NCI-H1694 (cell line): ENCODE data around the gene UBE2E3.
"Not testable (repeated sequence)": the region's sequence is repeated elsewhere in the genome, so short reads cannot be mapped to it uniquely, and the experiment has no call there.

Experiments
- DNase-seq: peaks from one replicate; lab custom pipeline; 2025; lab: John Stamatoyannopoulos, UW

Gene UBE2E3

GRCh38 chr2:181025004-181025403 is 44.6 kb downstream of the UBE2E3 start:
- DNase-seq = no peak

GRCh38 chr2:181036445-181036844 is 56.0 kb downstream of the UBE2E3 start:
- DNase-seq = no peak

- no peak for DNase-seq
Measured at GRCh38 chr2:181036848-181037603, 56.6 kb downstream of the UBE2E3 start.

- DNase-seq = no peak
Measured at GRCh38 chr2:181037922-181038321, 57.5 kb downstream of the UBE2E3 start.

- DNase-seq = no peak
Measured at GRCh38 chr2:181038796-181039195, 58.4 kb downstream of the UBE2E3 start.

- DNase-seq = not testable (repeated sequence)
Measured at GRCh38 chr2:181040839-181041238, 60.4 kb downstream of the UBE2E3 start.

GRCh38 chr2:181041661-181042060 is 61.3 kb downstream of the UBE2E3 start:
- no peak for DNase-seq

GRCh38 chr2:181042706-181043105 is 62.3 kb downstream of the UBE2E3 start:
- DNase-seq = no peak

GRCh38 chr2:181046833-181047232 is 66.4 kb downstream of the UBE2E3 start:
- no peak for DNase-seq

GRCh38 chr2:181047829-181048228 is 67.4 kb downstream of the UBE2E3 start:
- no peak for DNase-seq

- DNase-seq = no peak
Measured at GRCh38 chr2:181051861-181052522, 71.6 kb downstream of the UBE2E3 start.

- DNase-seq = no peak
Measured at GRCh38 chr2:181052523-181052891, 72.1 kb downstream of the UBE2E3 start.

GRCh38 chr2:181054256-181054655 is 73.9 kb downstream of the UBE2E3 start:
- no peak for DNase-seq

GRCh38 chr2:181054843-181055242 is 74.4 kb downstream of the UBE2E3 start:
- DNase-seq = no peak

GRCh38 chr2:181058378-181059269 is 78.2 kb downstream of the UBE2E3 start:
- peak; percentile 34 for DNase-seq

GRCh38 chr2:181063696-181064095 is 83.3 kb downstream of the UBE2E3 start:
- DNase-seq = no peak

- no peak for DNase-seq
Measured at GRCh38 chr2:181065458-181065857, 85.1 kb downstream of the UBE2E3 start.

GRCh38 chr2:181066333-181066732 is 85.9 kb downstream of the UBE2E3 start:
- DNase-seq = no peak

- no peak for DNase-seq
Measured at GRCh38 chr2:181070119-181070835, 89.9 kb downstream of the UBE2E3 start.

- DNase-seq = no peak
Measured at GRCh38 chr2:181070836-181071200, 90.4 kb downstream of the UBE2E3 start.

GRCh38 chr2:181072486-181073235 is 92.3 kb downstream of the UBE2E3 start:
- peak; percentile 90 for DNase-seq
